CD4-positive, alpha-beta T cell treated with Interleukin-6 at 100 ng/mL for 8 hours (primary cell): ENCODE measurements around the gene CCND1.
"Not testable (repeated sequence)": the region's sequence is repeated elsewhere in the genome, so short reads cannot be mapped to it uniquely, and the experiment has no call there.

Experiments
- DNase-seq: peaks from one replicate; pipeline ENCODE4 v3.0.0-alpha.2; 2020; ENCODE audit warnings: mixed read lengths, low spot score

Gene CCND1

GRCh38 chr11:69667619-69668604, 27.0 kb downstream of the CCND1 start:
- no peak for DNase-seq

- DNase-seq = no peak
Measured at GRCh38 chr11:69669486-69669885, 28.5 kb downstream of the CCND1 start.

- DNase-seq = peak; percentile 53
Measured at GRCh38 chr11:69670158-69670845, 29.3 kb downstream of the CCND1 start.

- no peak for DNase-seq
Measured at GRCh38 chr11:69671734-69672465, 30.9 kb downstream of the CCND1 start.

- no peak for DNase-seq
Measured at GRCh38 chr11:69674267-69674885, 33.4 kb downstream of the CCND1 start.

- peak; percentile 93 for DNase-seq
Measured at GRCh38 chr11:69674886-69675714, 34.1 kb downstream of the CCND1 start, which contains the start of gene LTO1. LTO1 (minus strand) TSS chr11:69675353; CDS start chr11:69675239, 114 bp downstream.

GRCh38 chr11:69677749-69678148, 36.8 kb downstream of the CCND1 start:
- DNase-seq = no peak

- DNase-seq = no peak
Measured at GRCh38 chr11:69680688-69681087, 39.7 kb downstream of the CCND1 start.

GRCh38 chr11:69682221-69682620, 41.3 kb downstream of the CCND1 start:
- DNase-seq = no peak

GRCh38 chr11:69682681-69683326, 41.8 kb downstream of the CCND1 start:
- no peak for DNase-seq

GRCh38 chr11:69683764-69684333, 42.9 kb downstream of the CCND1 start:
- DNase-seq = no peak

- no peak for DNase-seq
Measured at GRCh38 chr11:69684651-69685050, 43.7 kb downstream of the CCND1 start.

- no peak for DNase-seq
Measured at GRCh38 chr11:69685348-69685747, 44.4 kb downstream of the CCND1 start.

GRCh38 chr11:69686452-69686851, 45.5 kb downstream of the CCND1 start:
- no peak for DNase-seq

GRCh38 chr11:69686856-69687255, 45.9 kb downstream of the CCND1 start:
- no peak for DNase-seq

- DNase-seq = not testable (repeated sequence)
Measured at GRCh38 chr11:69687969-69688771, 47.2 kb downstream of the CCND1 start.

GRCh38 chr11:69689484-69690319, 48.7 kb downstream of the CCND1 start:
- no peak for DNase-seq

GRCh38 chr11:69691463-69691862, 50.5 kb downstream of the CCND1 start:
- DNase-seq = no peak
